ENCODE results near the gene PTGDR2. TPM values are rescaled to one million over a fixed set of nuclear protein-coding genes. Genes with fewer than 3 reads are reported as not detected.

Gene PTGDR2
- total and polyA plus RNA-seq, 9 of the 15 experiments (the other 6 are each of a cell fraction or from before 2014, with no cell fraction given): 0.51 to 2.6 (median 1.6) TPM

GRCh38 chr11:60889869-60890311, 34.1 kb upstream of the PTGDR2 start (continued):
- TF ChIP-seq, protein P1, sequence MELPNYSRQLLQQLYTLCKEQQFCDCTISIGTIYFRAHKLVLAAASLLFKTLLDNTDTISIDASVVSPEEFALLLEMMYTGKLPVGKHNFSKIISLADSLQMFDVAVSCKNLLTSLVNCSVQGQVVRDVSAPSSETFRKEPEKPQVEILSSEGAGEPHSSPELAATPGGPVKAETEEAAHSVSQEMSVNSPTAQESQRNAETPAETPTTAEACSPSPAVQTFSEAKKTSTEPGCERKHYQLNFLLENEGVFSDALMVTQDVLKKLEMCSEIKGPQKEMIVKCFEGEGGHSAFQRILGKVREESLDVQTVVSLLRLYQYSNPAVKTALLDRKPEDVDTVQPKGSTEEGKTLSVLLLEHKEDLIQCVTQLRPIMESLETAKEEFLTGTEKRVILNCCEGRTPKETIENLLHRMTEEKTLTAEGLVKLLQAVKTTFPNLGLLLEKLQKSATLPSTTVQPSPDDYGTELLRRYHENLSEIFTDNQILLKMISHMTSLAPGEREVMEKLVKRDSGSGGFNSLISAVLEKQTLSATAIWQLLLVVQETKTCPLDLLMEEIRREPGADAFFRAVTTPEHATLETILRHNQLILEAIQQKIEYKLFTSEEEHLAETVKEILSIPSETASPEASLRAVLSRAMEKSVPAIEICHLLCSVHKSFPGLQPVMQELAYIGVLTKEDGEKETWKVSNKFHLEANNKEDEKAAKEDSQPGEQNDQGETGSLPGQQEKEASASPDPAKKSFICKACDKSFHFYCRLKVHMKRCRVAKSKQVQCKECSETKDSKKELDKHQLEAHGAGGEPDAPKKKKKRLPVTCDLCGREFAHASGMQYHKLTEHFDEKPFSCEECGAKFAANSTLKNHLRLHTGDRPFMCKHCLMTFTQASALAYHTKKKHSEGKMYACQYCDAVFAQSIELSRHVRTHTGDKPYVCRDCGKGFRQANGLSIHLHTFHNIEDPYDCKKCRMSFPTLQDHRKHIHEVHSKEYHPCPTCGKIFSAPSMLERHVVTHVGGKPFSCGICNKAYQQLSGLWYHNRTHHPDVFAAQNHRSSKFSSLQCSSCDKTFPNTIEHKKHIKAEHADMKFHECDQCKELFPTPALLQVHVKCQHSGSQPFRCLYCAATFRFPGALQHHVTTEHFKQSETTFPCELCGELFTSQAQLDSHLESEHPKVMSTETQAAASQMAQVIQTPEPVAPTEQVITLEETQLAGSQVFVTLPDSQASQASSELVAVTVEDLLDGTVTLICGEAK (IDR thresholded peaks at IDR 0.05): no peak
- TF ChIP-seq, protein P1 (CRISPR knock-in tag; IDR thresholded peaks at IDR 0.05): no peak
- no peak for TF ChIP-seq PHB2 (IDR thresholded peaks at IDR 0.05; ENCODE audit: low read depth)
- TF ChIP-seq POLR2A (conservative IDR thresholded peaks at IDR 0.05): peak; percentile 56; the same call in 1 of the 2 replicates
- no peak for TF ChIP-seq PHF21A (IDR thresholded peaks at IDR 0.05; ENCODE audit: borderline replicate concordance, low read depth)
- TF ChIP-seq TOE1 (IDR thresholded peaks at IDR 0.05; ENCODE audit: borderline replicate concordance): peak; percentile 94
- no peak for TF ChIP-seq TOE1 (CRISPR knock-in tag; IDR thresholded peaks at IDR 0.05; ENCODE audit: borderline replicate concordance, low read depth)
- TF ChIP-seq TEAD2 (tag; IDR thresholded peaks at IDR 0.05): no peak
- no peak for TF ChIP-seq SIN3B (IDR thresholded peaks at IDR 0.05; ENCODE audit: low read depth)
- TF ChIP-seq POLR2B (IDR thresholded peaks at IDR 0.05; ENCODE audit: low read depth, partially characterized antibody): peak; percentile 62
- no peak for TF ChIP-seq HLTF (IDR thresholded peaks at IDR 0.05)
- TF ChIP-seq, protein P2, sequence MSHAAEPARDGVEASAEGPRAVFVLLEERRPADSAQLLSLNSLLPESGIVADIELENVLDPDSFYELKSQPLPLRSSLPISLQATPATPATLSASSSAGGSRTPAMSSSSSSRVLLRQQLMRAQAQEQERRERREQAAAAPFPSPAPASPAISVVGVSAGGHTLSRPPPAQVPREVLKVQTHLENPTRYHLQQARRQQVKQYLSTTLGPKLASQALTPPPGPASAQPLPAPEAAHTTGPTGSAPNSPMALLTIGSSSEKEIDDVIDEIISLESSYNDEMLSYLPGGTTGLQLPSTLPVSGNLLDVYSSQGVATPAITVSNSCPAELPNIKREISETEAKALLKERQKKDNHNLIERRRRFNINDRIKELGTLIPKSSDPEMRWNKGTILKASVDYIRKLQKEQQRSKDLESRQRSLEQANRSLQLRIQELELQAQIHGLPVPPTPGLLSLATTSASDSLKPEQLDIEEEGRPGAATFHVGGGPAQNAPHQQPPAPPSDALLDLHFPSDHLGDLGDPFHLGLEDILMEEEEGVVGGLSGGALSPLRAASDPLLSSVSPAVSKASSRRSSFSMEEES (CRISPR knock-in tag; IDR thresholded peaks at IDR 0.05): peak; percentile 97
- TF ChIP-seq, protein P3, sequence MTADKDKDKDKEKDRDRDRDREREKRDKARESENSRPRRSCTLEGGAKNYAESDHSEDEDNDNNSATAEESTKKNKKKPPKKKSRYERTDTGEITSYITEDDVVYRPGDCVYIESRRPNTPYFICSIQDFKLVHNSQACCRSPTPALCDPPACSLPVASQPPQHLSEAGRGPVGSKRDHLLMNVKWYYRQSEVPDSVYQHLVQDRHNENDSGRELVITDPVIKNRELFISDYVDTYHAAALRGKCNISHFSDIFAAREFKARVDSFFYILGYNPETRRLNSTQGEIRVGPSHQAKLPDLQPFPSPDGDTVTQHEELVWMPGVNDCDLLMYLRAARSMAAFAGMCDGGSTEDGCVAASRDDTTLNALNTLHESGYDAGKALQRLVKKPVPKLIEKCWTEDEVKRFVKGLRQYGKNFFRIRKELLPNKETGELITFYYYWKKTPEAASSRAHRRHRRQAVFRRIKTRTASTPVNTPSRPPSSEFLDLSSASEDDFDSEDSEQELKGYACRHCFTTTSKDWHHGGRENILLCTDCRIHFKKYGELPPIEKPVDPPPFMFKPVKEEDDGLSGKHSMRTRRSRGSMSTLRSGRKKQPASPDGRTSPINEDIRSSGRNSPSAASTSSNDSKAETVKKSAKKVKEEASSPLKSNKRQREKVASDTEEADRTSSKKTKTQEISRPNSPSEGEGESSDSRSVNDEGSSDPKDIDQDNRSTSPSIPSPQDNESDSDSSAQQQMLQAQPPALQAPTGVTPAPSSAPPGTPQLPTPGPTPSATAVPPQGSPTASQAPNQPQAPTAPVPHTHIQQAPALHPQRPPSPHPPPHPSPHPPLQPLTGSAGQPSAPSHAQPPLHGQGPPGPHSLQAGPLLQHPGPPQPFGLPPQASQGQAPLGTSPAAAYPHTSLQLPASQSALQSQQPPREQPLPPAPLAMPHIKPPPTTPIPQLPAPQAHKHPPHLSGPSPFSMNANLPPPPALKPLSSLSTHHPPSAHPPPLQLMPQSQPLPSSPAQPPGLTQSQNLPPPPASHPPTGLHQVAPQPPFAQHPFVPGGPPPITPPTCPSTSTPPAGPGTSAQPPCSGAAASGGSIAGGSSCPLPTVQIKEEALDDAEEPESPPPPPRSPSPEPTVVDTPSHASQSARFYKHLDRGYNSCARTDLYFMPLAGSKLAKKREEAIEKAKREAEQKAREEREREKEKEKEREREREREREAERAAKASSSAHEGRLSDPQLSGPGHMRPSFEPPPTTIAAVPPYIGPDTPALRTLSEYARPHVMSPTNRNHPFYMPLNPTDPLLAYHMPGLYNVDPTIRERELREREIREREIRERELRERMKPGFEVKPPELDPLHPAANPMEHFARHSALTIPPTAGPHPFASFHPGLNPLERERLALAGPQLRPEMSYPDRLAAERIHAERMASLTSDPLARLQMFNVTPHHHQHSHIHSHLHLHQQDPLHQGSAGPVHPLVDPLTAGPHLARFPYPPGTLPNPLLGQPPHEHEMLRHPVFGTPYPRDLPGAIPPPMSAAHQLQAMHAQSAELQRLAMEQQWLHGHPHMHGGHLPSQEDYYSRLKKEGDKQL (CRISPR knock-in tag; IDR thresholded peaks at IDR 0.05; ENCODE audit: borderline replicate concordance): no peak

Measured in K562 (cell line).